OCI-LY7 (cell line): ENCODE measurements around the gene ING4.

Source experiments
- EZH2phosphoT487 ChIP-seq: fragments of 200-600 bp; sonication (generic); IDR thresholded peaks from 2 replicates; pipeline ENCODE4 v1.6.1; 2018; ENCODE audit warnings: low read depth, borderline replicate concordance, mild to moderate bottlenecking, mixed run types, antibody characterized with exemption, low read length, moderate library complexity, mixed read lengths
- TF ChIP-seq, protein P1 (sequence below): fragments of 200-600 bp; sonication (generic); conservative IDR thresholded peaks from 2 replicates; pipeline ENCODE4 v1.5.1; 2014; ENCODE audit warnings: mild to moderate bottlenecking, antibody characterized with exemption, low read length, moderate library complexity, mixed read lengths

DNA sequence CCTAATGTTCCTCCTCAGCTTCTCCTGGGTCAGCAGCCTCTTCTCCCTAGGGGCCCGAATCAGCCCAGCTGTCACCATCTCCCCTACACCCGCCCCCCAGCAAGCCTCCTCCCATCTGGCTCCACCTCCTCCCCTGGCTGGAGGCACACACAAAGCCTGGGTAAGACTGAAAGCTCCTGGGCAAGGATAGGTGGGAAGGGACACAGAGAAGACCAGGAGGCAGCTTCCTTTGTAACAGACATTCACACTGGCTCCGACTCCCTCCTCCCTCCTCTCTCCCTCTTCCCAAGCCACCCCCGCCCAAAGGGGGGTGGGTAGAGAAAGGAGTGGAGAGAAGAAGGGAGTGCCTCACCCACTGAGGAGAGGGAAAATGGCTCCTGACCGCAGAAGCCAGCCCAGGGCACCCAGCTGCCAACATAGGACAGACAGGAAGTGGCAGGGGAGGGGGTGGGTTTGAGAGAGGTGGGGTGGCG lies 59.8 kb downstream of the ING4 start:
- TF ChIP-seq, protein P1, sequence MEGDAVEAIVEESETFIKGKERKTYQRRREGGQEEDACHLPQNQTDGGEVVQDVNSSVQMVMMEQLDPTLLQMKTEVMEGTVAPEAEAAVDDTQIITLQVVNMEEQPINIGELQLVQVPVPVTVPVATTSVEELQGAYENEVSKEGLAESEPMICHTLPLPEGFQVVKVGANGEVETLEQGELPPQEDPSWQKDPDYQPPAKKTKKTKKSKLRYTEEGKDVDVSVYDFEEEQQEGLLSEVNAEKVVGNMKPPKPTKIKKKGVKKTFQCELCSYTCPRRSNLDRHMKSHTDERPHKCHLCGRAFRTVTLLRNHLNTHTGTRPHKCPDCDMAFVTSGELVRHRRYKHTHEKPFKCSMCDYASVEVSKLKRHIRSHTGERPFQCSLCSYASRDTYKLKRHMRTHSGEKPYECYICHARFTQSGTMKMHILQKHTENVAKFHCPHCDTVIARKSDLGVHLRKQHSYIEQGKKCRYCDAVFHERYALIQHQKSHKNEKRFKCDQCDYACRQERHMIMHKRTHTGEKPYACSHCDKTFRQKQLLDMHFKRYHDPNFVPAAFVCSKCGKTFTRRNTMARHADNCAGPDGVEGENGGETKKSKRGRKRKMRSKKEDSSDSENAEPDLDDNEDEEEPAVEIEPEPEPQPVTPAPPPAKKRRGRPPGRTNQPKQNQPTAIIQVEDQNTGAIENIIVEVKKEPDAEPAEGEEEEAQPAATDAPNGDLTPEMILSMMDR = no peak
- TF ChIP-seq EZH2phosphoT487 = no peak
